CD4-positive, alpha-beta T cell treated with Interferon alpha-2 for 1 hour (primary cell): ENCODE measurements around the gene S100A14.
A peak's percentile ranks its signal among the peaks of the same experiment; 100 is the strongest.
"Not testable (repeated sequence)": the region's sequence is repeated elsewhere in the genome, so short reads cannot be mapped to it uniquely, and the experiment has no call there.

Experiments
- DNase-seq, 2 donors: peaks; one replicate each; pipeline ENCODE4 v3.0.0-alpha.2; 2020 to 2022

The S100A14 gene

GRCh38 chr1:153616144-153616916, at the start of gene S100A14:
TSS of gene S100A14 (minus strand) at chr1:153616325. CDS start at chr1:153615858, 467 bp downstream.
- DNase-seq: no peak

- DNase-seq: no peak
Measured at GRCh38 chr1:153663211-153663610, 47.1 kb upstream of the S100A14 start.

GRCh38 chr1:153662269-153662668, 46.1 kb upstream of the S100A14 start:
- no peak for DNase-seq

DNA sequence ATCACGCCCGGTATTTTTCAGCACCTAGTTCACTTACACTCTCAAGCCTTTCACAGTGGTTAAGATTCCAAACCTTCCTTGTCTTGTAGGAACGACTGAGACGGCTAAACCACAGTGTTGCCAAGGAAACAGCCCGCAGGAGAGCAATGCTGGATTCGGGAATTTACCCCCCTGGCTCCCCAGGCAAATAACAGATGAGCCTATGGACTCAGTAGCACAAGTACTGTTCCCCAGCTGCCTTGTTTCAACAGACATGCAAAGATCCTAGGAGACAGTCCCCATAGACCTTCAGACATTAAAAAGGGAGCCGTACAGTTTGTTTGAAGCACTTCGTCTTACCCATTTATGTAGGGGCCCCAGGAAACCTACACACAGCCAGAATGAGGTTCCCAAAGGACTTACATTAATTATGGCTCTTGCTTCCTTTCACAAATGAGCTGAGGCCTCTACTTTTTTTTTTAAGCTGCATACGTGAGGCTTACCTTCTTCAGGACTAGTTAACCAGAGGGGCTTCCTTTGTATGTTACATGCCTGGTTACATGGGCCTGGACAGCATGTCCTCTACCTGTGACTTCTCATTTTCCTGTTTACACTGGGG, 45.1 kb upstream of the S100A14 start:
- no peak for DNase-seq

DNA sequence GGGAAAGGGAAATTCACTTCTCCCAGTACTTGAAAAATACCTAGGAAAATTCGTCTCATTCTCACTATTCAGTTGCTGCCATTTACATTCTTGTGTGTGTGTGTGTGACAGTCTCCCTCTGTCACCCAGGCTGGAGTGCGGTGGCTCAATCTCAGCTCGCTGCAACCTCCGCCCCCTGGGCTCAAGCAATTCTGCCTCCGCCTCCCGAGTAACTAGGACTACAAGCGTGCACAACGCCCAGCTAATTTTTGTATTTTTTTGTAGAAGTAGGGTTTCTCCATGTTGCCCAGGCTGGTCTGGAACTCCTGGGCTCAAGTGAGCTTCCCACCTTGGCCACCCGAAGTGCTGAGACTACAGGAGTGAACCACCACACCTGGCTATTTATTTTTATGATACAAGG, 43.5 kb upstream of the S100A14 start:
- no peak for DNase-seq

GRCh38 chr1:153659175-153659534, 43.0 kb upstream of the S100A14 start:
- no peak for DNase-seq

- DNase-seq: peak; percentile 89 to 93
Measured at GRCh38 chr1:153658400-153659174, 42.5 kb upstream of the S100A14 start, which contains the start of gene SNAPIN. TSS of gene SNAPIN (plus strand) at chr1:153658703. CDS start at chr1:153658744, 41 bp downstream.

DNA sequence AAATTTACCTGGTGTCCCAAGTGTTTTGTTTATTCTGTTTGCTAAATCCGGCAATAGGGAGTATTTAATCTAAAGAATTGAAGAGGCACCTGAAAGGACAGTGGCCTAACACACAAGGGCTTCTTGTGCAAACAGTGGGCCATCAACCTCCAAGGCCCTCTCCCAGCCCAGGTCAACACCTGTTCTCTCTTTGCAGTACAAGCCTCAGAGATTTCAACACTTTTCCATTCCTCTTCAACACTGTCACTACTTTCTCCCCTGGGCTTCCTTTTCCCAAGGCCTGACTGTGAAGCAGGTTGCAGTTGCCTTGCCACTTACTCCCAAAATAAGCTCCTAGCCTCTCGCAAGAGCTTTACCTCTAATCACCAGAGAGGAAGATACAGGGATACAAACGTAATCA, 39.2 kb upstream of the S100A14 start:
- DNase-seq: no peak

- DNase-seq: no peak
Measured at GRCh38 chr1:153652805-153653500, 36.8 kb upstream of the S100A14 start.

DNA sequence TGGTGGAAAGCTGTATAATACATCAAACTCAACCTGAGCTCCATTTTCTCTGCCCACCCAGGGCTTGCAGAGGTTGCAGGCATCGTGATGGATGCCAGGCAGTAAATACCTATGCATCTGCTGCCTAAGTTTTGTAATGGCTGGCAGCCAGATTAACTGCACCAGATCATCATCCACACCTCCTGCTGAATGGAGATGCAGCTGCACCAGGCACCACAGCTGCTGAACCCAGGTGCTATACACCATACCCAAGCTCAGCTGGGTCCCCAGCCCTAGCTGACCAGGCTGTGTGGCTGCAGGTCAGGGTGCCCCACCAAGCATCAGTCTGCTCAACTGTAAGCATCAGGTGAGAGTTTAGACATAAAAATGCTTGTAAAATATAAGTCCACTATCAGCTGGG, 35.6 kb upstream of the S100A14 start:
- no peak for DNase-seq

GRCh38 chr1:153649863-153650235, 33.7 kb upstream of the S100A14 start:
- DNase-seq: no peak

- DNase-seq: peak in 1 of 2 donors; percentile 43
Measured at GRCh38 chr1:153649137-153649862, 33.2 kb upstream of the S100A14 start.

DNA sequence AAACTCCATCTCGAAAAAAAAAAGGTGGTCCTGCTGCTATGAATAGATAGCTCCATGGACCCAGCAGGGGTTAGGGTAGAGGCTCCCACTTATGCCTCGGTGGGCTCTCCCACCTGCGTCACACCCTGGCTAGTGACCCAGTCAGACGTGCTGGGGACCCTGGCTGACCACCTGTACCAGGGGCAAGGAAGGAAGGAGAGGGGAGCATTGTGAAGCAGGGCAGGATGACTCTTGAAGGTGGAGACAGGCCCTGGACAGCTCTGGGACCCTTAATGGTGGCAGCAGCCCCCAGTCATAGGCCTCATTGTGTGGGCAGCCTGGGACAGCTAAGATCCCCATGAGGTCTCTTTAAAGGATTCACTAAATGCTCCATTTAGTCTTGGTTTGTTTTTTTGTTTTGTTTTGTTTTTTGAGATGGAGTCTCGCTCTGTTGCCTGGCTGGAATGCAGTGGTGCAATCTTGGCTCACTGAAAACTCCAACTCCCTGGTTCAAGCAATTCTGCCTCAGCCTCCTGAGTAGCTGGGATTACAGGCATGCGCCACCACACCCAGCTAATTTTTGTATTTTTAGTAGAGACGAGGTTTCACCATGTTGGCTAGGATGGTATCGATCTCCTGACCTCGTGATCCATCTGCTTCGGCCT, 32.0 kb upstream of the S100A14 start:
- DNase-seq: no peak

- DNase-seq: no peak
Measured at GRCh38 chr1:153647346-153647714, 31.2 kb upstream of the S100A14 start.

DNA sequence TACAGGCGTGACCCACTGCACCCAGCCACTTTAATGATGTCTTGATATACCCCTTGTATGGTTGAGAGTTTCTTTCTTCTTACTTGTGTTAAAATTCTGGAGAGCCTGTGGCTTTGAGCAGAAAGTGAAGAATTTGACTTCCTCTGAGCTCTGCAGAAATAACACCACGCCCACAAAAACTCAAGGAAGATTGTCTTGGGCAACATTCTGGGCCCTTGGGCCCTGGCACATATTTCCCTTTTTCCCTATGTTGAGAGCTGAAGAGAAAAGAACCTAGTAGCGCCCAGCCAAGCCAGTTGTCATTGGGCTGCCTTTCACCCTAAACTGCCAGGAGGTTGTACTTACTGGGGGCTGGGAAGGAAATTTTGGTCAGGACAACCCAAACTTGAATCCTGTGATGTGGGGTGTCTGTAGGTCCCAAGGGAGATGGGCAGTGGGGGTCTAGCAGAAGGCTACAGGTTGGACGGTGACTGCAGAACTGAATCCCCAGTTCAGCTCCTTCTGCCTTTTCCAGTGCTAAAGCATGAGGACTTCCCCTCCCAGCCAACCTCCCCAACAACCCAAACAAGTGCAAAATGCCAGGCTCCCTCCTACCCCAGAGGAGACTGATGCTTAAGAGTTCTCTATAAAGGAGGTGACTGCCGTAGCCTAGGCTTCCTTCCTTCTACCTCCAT, 30.7 kb upstream of the S100A14 start:
- DNase-seq: no peak

DNA sequence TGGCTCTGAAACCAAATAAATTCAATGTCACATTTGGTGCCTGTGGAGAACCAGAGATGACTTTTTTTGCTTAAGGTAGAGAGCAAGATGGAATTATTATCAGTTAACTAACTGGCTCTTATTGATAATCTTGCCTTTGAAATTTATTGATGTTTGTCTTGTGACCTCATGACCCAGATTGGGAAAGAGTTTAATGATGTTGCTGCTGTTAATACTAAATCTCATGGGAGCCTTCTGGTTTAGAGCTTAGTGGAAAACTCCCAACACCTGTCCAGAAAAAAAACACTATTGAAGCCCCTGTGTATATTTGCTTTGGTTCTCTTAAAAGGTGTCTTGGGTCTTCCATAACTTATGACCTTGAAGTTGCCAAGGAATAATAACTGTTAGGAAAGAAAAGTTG, 27.7 kb upstream of the S100A14 start:
- DNase-seq: no peak

- DNase-seq: no peak
Measured at GRCh38 chr1:153643100-153643499, 27.0 kb upstream of the S100A14 start.

DNA sequence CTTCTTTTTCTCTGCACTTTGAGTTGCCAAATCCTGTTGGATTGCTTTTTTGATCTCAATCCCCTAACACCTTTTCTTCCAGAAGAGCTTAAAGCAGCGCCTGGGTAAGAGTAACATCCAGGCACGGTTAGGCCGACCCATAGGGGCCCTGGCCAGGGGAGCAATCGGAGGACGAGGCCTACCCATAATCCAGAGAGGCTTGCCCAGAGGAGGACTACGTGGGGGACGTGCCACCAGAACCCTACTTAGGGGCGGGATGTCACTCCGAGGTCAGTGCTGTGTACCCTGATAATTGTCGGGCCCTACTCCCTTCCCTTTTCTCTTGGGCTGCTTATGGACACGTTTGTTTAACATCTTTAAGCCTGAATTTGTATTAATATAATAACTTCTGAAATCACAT, 26.0 kb upstream of the S100A14 start:
- no peak for DNase-seq

GRCh38 chr1:153640861-153641260, 24.7 kb upstream of the S100A14 start:
- DNase-seq: no peak

DNA sequence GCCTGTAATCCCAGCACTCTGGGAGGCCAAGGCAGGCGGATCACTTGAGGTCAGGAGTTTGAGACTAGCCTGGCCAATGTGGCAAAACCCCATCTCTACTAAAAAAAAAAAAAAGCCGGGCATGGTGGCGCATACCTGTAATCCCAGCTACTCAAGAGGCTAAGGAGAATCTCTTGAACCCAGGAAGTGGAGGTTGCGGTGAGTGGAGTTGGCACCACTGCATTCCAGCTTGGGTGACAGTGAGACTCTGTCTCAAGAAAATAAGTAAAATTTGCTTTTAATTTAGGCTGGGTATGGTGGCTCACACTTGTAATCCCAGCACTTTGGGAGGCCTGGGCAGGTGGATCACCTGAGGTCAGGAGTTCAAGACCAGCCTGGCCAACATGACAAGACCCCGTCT, 24.1 kb upstream of the S100A14 start:
- not testable (repeated sequence) for DNase-seq

DNA sequence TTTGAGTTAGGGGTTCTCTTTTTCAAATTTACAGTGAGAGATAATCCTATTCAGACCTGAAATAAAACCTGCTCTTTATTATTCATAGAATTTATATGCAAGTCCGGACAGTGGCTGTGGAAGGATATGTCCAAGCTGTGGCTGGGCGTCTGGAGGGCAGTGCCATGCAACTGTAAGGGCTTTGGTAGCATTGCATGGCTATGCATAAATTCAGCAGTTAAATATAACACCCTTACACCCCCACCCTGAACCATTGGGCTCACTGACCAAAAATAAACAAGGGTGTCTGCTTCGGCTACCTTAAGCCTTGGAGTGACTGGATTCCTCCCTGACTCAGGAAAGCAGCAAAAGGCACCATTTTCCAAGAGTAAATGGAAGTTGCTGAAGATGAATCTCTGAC, 23.2 kb upstream of the S100A14 start:
- no peak for DNase-seq

- DNase-seq: no peak
Measured at GRCh38 chr1:153638261-153638660, 22.1 kb upstream of the S100A14 start.
